NCI-H226 (cell line): Measurements from ENCODE around the gene TMEM132E.

ENCODE experiments used
- DNase-seq: peaks from one replicate; pipeline ENCODE4 v3.0.0-alpha.2; 2015

TMEM132E gene

DNA sequence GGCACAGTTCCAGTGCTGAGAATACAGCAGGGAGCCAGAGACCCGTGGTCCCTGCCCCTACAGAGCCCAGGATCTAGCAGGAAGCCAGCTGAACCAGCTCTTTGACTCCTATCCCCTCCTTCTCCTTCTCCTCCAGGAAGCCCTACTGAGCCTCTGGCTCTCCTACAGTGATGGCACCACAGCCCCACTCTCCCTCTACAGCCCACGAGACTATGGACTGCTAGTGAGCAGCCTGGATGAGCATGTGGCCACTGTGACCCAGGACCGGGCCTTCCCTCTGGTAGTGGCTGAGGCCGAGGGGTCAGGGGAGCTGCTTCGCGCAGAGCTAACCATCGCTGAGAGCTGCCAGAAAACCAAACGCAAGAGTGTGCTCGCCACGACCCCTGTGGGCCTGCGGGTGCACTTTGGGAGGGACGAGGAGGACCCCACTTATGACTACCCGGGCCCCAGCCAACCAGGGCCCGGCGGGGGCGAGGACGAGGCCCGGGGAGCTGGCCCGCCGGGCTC lies 57.7 kb downstream of the TMEM132E start:
- no peak for DNase-seq

DNA sequence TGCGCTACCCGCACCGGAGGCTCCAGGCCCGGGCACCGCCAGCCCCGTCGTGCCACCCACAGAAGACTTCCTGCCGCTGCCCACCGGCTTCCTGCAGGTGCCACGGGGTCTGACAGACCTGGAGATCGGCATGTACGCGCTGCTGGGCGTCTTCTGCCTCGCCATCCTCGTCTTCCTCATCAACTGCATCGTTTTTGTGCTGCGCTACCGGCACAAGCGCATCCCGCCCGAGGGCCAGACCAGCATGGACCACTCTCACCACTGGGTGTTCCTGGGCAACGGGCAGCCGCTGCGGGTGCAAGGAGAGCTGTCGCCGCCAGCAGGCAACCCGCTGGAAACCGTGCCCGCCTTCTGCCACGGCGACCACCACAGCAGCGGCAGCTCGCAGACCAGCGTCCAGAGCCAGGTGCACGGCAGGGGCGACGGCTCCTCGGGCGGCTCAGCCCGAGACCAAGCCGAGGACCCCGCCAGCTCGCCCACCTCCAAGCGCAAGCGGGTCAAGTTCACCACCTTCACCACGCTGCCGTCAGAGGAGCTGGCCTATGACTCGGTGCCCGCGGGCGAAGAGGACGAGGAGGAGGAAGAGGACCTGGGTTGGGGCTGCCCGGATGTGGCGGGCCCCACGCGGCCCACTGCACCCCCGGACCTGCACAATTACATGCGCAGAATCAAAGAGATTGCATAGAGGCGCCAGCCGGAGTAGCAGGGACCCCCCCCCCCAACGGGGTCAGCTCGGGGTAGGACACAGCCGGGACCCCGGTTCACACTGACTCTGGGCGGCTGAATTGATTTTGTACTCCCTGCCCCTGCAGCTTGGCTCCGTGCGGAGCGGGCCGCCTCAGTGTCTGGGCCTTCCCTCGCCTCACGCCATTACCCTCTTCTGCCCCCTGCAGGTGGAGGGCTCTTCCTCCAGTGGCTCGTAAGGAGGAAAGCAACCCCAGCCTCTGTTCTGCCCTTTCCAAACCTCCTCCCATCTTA lies 58.5 kb downstream of the TMEM132E start:
- DNase-seq = peak; percentile 25

DNA sequence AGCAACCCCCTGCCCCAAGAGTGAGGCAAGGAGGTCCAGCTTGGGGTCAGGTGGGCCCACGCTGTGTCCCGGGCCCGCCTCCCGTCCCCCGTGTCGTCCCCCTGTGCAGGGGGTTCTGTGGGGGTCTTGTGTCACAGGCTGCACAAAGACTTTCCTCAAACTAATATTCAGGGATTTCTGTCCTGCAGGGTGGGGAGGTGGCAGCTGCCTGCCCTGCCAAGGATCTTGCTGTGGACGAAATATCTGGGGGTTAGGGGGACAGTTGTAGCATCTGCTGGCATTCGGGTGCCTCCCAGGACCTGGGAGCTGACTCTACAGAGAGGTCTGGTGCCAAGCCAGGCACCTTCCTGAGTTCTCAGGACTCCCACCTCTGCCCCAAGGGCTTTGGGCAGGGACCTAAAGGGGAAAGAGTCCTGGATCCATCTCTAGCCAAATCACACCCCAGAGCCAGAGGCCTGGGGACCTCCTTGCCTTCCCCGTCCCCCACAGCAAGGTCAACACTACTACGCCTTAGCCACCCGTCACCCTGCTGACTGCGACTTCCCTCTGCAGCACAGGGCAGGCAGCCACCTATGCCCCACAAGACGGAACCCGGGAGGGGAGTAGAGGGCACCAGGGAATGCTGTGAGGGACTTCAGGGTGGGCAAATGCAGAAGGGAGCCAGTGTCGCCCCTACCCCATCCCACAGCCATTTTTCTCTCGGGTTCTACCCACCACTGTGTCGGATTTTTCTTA lies 59.3 kb downstream of the TMEM132E start:
- no peak for DNase-seq

DNA sequence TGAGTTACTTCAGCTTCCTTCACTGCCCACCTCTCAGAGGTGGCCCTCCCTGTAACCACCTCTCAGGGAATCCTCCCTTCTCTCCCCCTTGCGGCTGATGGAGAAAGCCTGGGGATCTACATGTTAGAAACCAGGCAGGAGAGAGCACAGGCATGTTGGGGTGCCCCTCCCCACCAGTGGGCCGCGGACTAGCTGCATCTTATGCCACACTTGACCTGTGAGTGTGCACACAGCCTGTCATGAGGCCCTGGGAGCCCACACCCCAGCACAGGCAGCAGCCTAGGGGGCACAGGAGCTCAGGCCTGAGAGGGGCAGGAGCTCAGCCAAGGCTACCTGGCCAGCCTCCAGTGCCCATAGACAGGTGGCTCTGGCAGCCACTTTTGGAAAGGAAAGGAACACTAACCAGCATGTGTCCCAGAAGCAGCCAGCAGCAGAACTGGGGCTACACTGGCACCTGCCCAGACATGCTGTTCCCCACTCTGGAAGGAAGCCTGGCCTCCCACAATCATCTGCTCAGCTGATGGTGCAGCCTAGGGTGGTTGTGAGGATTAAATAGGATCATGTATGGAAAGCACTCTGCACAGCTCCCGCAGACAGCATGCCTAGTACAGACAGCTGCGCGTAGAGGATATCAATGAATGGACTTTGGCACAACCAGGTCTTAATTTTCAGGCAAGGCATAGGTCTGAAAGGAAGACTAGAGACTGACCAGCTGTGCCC lies 60.5 kb downstream of the TMEM132E start:
- no peak for DNase-seq

DNA sequence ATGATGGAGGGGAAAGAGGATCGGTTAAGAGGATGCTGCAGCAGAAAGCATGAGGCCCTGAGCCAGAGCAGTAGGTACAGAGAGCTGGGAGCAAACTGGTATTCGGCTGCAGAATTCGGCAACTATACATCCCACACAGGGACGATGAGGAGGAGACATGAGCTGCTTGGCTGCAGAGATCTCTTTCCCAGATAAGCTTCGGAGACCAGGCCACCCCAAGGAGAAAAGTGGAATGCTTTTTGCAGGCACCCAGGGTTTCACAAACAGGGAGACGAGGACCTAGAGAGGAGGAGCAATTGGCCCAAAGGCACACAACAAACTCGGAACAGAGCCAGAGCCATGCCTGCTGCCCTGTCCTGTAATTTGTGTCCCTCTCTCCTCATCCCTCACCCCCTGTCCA lies 62.0 kb downstream of the TMEM132E start:
- DNase-seq = no peak

DNA sequence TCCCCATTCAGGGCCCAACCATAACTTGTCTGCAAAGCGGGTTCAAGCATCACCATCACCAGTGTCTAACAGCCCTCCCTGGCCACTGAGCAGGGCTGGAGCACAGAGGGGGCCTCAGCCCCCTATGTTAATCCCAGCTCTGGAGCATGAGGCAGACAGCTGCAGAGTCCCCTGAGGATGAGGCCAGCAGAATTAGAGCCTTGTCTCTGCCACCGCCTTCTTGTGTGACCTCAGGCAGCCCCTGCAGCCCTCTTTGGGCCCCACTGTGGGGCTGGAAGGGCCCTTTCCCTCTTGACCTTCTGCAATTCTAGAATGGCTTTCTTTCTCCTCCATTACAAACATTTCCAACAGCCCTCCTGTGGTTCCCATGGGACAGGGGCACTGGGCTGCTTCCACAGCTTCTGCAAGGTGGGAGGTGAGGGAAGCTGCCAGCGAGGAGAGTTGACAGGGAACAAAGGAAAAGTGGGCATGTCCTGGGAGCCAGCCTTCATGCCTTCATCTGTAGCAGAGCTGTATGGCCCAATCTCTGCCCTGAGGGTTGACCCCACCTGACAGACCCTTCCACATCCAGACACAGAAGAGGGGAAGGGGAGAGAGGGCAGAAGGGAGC lies 65.7 kb downstream of the TMEM132E start:
- DNase-seq = no peak

DNA sequence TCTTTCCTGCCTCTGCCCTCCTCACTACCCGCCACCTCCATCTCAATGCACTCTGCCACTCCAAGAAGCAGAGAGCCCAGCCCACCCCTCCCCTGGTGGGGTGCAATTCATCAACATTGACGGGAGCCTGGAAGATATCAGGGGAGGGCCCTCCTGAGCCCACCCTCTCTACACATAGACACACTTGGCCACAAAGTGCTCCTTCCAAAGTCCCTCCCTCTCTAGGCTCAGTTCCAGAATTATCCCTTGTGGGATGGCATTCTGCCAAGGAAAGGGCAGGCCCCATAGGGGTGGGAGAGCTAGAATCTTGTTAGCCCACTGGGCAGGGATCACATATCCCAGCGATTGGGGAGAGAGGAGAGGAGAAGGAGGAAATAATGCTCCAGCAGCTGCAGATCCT lies 66.2 kb downstream of the TMEM132E start:
- no peak for DNase-seq

DNA sequence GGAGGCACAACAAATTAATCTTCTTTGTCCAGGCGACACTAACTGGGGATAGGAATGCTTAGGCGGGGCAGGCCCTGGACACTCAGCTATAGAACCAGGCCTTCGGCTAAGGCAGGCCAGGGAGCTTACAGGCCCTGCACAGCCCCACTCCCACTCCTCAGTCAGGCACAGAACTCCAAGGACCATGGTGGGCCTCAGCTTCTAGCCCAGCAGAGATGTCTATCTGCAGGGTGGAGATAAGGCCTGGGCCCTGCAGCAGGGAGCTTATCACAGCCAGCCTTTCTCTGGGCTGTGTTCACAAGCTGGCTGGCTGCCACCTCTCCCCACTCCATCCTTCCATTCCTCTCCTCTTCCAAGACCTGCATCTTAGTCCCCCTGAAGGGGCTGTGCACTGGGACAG lies 68.1 kb downstream of the TMEM132E start:
- DNase-seq = no peak

DNA sequence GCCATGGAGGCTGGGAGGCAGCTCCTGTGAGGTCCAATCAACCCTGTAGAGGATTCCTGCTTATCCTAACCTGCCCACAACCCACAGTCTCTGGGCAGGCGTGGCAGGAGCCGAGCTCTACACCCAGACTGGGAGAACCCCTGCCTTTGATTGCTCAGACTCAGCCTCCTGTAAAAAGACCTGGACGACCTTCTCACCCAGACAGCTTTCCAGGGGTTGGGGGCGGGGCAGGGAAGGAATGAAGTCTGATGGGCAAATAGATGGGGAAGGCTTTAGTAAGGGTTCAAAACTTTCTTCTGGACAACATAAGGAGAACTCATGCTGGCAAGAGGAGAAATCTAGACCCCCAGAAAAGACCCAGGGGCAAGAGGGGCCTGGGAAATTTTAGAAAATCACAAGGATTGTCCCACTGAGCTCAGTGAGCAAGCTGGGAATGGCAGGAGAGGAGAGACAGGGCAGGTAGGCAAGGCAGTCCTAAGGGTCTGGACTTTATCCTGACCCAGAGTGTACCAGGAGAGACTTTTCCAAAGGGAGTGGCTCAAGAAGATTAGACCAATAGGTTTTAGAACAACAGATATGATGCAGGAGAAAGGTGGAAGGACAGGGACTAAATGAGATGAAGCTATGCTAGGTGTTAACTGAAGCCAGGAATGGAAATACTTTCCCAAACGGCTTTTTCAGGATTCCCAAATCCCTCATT lies 70.8 kb downstream of the TMEM132E start:
- no peak for DNase-seq

DNA sequence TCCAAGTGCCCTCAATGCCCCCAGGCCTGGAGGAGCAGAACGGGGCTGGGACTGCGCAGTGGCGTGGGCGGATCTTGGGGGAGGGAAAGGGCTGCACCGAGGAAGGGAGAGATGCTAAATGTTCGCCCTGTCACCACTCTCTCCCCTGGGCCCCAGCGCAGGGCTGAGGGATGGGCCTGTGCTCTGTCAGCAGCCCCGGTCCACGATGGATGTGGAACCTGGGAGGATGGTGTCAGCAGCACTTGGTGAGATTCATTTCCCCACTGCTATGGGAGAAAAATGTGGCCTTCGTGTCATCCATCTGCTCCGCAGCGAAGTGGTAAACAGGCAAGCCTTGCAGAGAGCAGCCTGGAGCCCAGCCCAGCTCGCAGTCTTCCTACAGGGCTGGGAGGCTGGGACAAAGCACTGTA lies 72.0 kb downstream of the TMEM132E start:
- no peak for DNase-seq

DNA sequence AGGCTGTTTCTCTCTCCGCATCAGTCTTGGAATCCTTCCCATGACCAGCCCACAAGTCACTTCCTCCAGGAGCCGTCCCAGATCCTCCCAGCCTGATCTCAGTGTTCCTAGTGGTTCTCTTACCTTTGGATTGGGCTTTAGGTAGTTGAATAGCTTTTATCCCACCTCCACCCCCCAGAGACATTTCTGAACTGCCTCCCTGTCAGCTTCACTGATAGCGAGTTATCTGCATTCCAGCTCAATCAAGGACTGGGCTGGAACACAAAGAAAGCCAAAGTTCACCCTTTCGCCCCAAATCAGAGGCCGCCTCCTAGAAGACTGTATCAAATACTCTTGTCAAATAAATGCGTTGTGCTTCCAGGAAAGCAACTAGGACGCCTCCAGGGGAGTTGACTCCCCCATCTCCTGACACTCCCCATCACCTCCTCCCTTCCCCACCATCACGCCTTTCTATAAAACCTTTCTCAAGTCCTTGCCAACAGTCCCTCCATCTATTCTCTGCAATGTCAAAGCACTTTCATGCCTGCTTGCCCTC lies 72.7 kb downstream of the TMEM132E start:
- DNase-seq = no peak

DNA sequence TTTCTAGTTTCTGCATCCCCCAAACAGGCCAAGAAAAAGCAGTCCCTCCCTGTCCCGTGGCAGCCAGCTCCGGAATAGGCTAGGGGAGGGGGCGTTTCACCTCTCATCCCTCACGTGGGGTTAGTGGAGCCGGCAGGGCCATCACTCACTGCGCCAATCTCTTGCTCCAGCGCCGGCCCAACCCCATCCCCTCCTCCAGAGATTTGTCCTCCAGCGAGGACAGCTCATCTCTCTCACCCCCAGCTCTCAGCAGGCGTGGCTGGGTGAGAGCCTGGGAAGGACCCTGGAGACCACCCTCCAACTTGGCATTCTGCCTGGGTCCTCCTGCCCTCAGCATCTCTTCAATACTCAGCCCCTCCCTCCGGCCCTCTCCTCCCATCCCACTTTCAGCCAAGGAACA lies 74.1 kb downstream of the TMEM132E start:
- no peak for DNase-seq

DNA sequence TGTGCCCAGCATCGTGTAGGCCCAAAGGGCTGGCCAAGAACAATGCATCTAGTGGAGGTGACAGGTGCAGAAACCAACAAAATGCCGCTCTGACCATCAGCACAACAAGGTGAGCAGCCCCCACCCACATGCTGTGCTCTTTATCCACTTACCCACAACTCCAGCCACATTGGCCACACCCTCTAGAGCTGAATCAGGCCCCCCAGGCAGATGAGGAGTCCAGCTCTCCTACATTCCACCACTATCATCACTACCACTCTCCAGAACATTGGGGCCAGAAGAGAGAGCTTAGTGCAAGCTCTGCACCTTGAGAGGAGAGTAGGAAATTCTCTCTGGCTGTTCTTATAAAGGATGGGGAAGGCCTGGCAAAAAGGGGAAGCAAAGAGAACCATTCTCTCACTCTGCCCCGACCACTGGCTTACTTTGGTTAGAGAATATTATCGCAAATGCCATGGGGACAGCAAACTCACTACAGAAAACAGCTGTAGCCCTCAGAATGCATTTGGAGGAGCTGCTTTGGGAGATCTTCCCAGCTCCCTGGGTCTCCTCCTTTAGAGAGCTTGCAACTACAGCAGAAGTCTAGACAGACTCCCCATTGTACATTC lies 75.0 kb downstream of the TMEM132E start:
- no peak for DNase-seq

DNA sequence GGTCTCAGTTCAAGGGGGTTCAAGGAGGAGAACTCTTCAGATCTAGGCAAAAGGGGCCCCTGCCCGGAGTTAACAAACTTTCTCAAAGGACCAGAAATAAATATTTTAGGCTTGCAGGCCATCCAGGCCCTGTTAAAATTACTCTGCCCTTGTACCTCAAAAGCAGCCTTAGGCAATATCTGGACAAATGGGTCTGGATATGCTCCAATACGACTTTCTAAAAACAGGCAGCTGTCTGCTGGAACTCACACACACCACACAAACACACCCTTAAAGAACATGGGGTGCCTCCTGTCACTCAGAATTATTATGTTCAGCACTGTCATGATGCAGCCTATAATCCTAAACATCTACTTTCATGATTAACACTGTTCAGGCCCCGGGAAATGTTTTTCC lies 75.5 kb downstream of the TMEM132E start:
- no peak for DNase-seq

DNA sequence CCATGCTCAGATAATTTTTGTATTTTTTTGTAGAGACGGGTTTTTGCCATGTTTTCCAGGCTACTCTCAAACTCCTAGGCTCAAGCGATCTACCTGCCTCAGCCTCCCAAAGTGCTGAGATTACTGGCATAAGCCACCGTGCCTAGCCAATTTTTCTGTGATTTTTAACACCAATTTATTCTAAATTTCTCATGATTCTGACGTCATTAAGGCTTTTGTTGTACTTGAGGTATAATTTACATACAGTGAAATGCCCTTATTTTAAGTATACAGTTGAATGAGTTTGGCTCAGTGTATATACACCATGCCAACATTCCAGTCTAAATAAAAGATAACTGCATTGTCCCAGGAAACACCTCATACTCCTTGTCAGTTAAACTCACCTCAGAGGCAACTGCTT lies 77.4 kb downstream of the TMEM132E start:
- DNase-seq = no peak

DNA sequence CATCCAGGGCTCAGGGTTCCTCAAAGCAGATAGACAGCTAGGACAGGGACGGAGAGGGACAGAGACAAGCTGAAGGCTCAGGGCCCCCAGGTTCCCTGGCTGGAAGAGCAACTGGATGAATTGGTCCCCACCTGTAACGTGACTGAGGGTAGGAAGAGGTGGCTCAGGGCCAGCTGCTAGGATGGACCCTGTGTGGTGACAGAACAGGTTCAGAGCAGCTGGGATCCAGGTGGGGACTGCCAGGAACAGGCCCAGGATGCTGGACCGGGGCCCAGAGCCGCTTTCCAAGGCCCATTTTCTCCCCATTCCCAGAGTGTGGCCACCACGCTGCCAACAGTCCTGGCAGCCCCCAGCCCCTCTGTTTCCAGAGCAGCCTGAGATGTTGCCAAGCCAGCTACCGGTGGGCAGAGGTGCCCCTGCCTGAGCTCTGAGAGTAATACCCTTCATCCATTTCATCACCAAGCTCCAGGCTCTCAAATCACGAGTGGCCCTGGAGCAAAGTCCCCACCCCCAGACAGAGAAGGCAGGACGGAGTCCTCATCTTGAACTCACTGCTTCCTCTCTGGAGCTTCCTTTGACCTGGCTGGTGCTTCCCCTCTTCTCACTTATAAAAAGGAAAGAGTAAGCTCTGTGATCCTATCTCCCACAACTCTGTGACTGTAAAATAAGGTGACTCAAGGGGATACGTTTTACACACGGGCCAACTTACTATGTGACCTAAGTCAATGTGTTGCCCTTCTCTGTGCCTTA lies 79.6 kb downstream of the TMEM132E start:
- no peak for DNase-seq

DNA sequence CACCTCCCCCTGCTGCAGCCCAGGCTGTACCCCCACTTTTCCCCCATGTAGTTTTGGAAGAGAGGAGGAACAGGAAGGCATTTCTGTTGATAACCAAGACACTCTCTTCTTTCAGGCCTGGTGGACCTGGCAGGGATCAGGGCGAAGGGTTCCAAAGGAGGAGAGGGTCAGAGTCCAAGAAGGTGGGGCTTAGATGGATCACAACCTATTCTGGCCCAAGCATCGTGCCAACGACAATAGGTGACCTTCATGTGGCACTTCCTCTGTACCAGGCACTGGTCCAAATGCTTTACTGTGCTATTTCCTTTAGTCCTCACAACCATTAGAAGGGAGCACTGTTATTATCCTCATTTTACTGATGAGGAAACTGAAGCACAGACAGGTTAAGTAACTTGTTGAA lies 84.3 kb downstream of the TMEM132E start:
- no peak for DNase-seq

DNA sequence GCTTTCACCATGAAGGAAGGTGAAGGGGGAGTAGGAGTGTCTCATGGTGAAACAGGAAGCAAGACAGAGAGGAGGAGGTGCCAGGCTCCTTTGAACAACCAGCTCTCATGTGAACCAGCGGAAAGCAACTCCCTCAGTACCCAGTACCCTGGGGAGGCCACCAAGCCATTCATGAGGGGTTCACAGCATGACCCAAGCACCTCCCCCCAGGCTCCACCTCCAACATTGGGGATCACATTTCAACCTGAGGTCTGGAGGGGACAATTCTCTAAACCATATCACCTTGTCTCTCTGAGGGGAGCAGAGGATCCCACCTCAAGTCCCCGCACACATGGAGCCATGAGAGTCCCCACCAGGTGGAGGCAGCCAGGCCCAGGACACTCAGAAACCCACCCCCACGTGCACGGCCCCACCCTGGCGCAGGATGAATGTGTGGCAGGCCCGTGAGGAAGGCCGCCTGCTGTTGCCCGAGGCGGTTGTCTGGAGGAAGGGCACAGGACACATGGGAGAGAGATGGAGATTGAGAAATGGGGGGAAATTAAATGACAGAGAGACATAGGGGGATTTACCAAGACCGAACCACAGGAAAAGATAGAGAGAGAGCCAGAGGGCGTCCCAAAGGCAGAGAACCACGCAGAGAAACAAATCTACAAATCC lies 85.9 kb downstream of the TMEM132E start:
- no peak for DNase-seq

DNA sequence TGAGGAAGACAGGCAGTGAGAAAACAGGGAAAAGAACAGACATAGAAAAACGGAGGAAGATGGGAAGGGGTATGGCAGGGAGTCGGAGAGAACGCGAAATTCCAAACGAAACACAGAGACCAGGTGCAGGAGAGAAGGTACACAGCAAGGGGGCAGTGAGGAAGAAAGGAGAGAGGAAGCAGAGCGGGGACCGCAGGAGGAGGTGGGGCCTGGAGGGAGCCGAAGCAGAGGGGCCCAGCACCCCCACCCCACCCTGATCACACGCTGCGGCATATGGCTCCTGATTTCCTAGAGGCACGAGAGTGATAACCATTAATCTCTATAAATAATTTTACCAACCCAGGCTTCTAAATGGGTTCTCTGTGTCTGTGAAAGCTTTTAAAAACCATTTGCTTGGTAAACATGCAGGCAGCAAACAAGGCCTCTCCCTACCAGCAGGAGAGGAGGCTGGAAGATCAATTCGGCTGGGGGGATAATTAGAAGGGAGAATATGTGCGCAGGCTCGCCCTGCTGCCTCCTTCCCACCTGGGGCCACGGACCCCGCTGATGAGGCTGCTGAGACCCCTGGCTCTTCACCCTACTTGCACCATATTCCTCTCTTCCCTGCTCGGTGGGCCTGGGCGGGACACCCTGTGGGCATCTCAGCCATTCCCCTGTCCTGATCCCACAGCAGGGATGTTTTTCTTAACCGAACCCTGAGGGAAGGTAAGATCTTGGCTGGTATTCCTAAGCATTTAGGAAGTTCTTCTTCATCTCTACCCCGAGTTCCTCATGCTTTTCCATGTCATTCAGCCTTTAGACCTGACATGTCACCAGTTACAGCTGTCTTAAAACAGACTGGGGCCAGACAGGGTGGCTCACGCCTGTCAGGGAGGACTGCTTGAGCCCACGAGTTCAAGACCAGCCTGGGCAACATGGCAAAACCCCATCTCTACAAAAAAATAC lies 86.7 kb downstream of the TMEM132E start:
- DNase-seq = no peak
